ENCODE measurements around the gene ECHDC1. TPM values are rescaled to one million over a fixed set of nuclear protein-coding genes. Genes with fewer than 3 reads are reported as not detected.
A peak's percentile ranks its signal among the peaks of the same experiment; 100 is the strongest.

The ECHDC1 gene
- total and polyA plus RNA-seq, 2 experiments from 2014 or later: 60.8 to 75.6 TPM

- peaks cover 2% of the 10 kb centered on the region; the same call in 1 of the 2 replicates for H4K20me1 ChIP-seq (ENCODE audit: insufficient read depth)
- H3K4me2 ChIP-seq (ENCODE audit: unreplicated experiment): peak overlapping the region; percentile 89
- peak overlapping the region; percentile 97 for H3K9ac ChIP-seq
- DNase-seq: peak; percentile 79
- H2AFZ ChIP-seq: peak overlapping the region; percentile 89
- peaks cover 53% of the 10 kb centered on the region for H3K79me2 ChIP-seq (ENCODE audit: insufficient read depth)
- no peaks in the 10 kb centered on the region for H3K9me2 ChIP-seq (ENCODE audit: insufficient read depth)
- peaks cover 21% of the 10 kb centered on the region for H3K4me1 ChIP-seq (ENCODE audit: insufficient read depth)
- no peaks in the 10 kb centered on the region for H3K36me3 ChIP-seq (ENCODE audit: low read depth)
- H3K27me3 ChIP-seq (replicated peaks; ENCODE audit: insufficient read depth): no peaks in the 10 kb centered on the region
- peaks cover 5% of the 10 kb centered on the region; the same call in 1 of the 2 replicates for H3F3A ChIP-seq (ENCODE audit: insufficient read depth)
- no peak for TF ChIP-seq EZH2 (IDR thresholded peaks at IDR 0.05; ENCODE audit: insufficient read depth, poor library complexity, severe bottlenecking)
- TF ChIP-seq EZH2phosphoT487 (IDR thresholded peaks at IDR 0.05; ENCODE audit: insufficient read depth, low read depth): no peak
- WGBS, 2 experiments (ENCODE audit: low coverage in 1 of 2, low lambda C conversion rate in 2 of 2, missing lambda C conversion rate in 2 of 2): 1% methylated on average over 45 to 57 of the region's 64 CpGs
- peak overlapping the region; percentile 94 for H3K27ac ChIP-seq
- in situ Hi-C loops (cut with MboI): no loop called here
- H3K4me3 ChIP-seq: peak overlapping the region; percentile 90
- no peaks in the 10 kb centered on the region for H3K9me3 ChIP-seq (ENCODE audit: low read depth)
Measured at GRCh38 chr6:127266892-127267645, 76.3 kb downstream of the ECHDC1 start.

GRCh38 chr6:127266178-127266891 lies 77.1 kb downstream of the ECHDC1 start, which contains the start of gene RNF146:
TSS of gene RNF146 (plus strand) at chr6:127266864. CDS start at chr6:127280339, 13,475 bp downstream.
- no peaks in the 10 kb centered on the region for H3K27me3 ChIP-seq (replicated peaks; ENCODE audit: insufficient read depth)
- TF ChIP-seq EZH2 (IDR thresholded peaks at IDR 0.05; ENCODE audit: insufficient read depth, poor library complexity, severe bottlenecking): no peak
- TF ChIP-seq EZH2phosphoT487 (IDR thresholded peaks at IDR 0.05; ENCODE audit: insufficient read depth, low read depth): no peak
- peak; percentile 93 for DNase-seq
- H3K9me3 ChIP-seq (ENCODE audit: low read depth): no peaks in the 10 kb centered on the region
- no peaks in the 10 kb centered on the region for H3K36me3 ChIP-seq (ENCODE audit: low read depth)
- peak within 1 kb of the TSS; percentile 89 for H2AFZ ChIP-seq
- peaks cover 5% of the 10 kb centered on the region; the same call in 1 of the 2 replicates for H3F3A ChIP-seq (ENCODE audit: insufficient read depth)
- H3K79me2 ChIP-seq (ENCODE audit: insufficient read depth): peaks cover 46% of the 10 kb centered on the region
- H3K27ac ChIP-seq: peak within 1 kb of the TSS; percentile 94
- H4K20me1 ChIP-seq (ENCODE audit: insufficient read depth): no peaks in the 10 kb centered on the region
- H3K9ac ChIP-seq: peak within 1 kb of the TSS; percentile 97
- H3K9me2 ChIP-seq (ENCODE audit: insufficient read depth): no peaks in the 10 kb centered on the region
- H3K4me3 ChIP-seq: peak within 1 kb of the TSS; percentile 90
- H3K4me2 ChIP-seq (ENCODE audit: unreplicated experiment): peak within 1 kb of the TSS; percentile 89
- H3K4me1 ChIP-seq (ENCODE audit: insufficient read depth): peaks cover 21% of the 10 kb centered on the region
- in situ Hi-C loops (cut with MboI): no loop called here
- WGBS, 2 experiments (ENCODE audit: low coverage in 1 of 2, low lambda C conversion rate in 2 of 2, missing lambda C conversion rate in 2 of 2): 0 to 1% methylated on average over 30 to 40 of the region's 40 CpGs

GRCh38 chr6:127263481-127263880 lies 79.9 kb downstream of the ECHDC1 start:
- TF ChIP-seq EZH2 (IDR thresholded peaks at IDR 0.05; ENCODE audit: insufficient read depth, poor library complexity, severe bottlenecking): no peak
- peaks cover under 1% of the 10 kb centered on the region; the same call in 1 of the 2 replicates for H3K4me1 ChIP-seq (ENCODE audit: insufficient read depth)
- no peak overlapping the region for H3K4me3 ChIP-seq
- WGBS, 2 experiments (ENCODE audit: low coverage in 1 of 2, low lambda C conversion rate in 2 of 2, missing lambda C conversion rate in 2 of 2): 72 to 73% methylated on average over 4 of the region's 4 CpGs
- in situ Hi-C loops (cut with MboI): no loop called here
- no peaks in the 10 kb centered on the region for H3K9me2 ChIP-seq (ENCODE audit: insufficient read depth)
- H3F3A ChIP-seq (ENCODE audit: insufficient read depth): peaks cover 5% of the 10 kb centered on the region; the same call in 1 of the 2 replicates
- no peak overlapping the region for H3K4me2 ChIP-seq (ENCODE audit: unreplicated experiment)
- no peak overlapping the region for H3K27ac ChIP-seq
- H3K36me3 ChIP-seq (ENCODE audit: low read depth): no peaks in the 10 kb centered on the region
- DNase-seq: no peak
- H3K9ac ChIP-seq: no peak overlapping the region
- H3K9me3 ChIP-seq (ENCODE audit: low read depth): no peaks in the 10 kb centered on the region
- no peak overlapping the region for H2AFZ ChIP-seq
- H3K79me2 ChIP-seq (ENCODE audit: insufficient read depth): peaks cover 18% of the 10 kb centered on the region
- H3K27me3 ChIP-seq (replicated peaks; ENCODE audit: insufficient read depth): no peaks in the 10 kb centered on the region
- no peaks in the 10 kb centered on the region for H4K20me1 ChIP-seq (ENCODE audit: insufficient read depth)

DNA sequence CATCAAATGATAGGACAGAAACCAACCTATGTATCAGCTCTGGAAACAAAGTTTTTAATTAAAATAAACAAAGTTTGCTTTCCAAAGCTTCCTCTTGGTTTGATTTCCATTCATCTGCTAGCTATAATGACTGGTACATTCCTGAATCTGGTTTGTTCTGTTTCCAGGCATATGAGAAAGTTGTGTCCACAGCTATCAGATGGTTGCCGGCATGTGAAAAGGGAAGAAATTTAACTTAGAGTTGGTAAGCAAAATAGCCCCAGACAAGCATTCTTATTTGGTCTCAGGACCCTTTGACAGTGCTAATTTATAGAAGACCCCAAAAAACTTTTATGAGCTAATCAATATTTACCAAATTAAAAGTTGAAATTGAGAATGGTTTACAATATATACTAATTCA lies 80.5 kb downstream of the ECHDC1 start:
- 52 to 65% methylated on average over 1 of the region's 1 CpG for WGBS, 2 experiments (ENCODE audit: low coverage in 1 of 2, low lambda C conversion rate in 2 of 2, missing lambda C conversion rate in 2 of 2)
- no peaks in the 10 kb centered on the region for H3K27me3 ChIP-seq (replicated peaks; ENCODE audit: insufficient read depth)
- no peak overlapping the region for H3K4me2 ChIP-seq (ENCODE audit: unreplicated experiment)
- peaks cover 12% of the 10 kb centered on the region for H3K79me2 ChIP-seq (ENCODE audit: insufficient read depth)
- no peak for DNase-seq
- in situ Hi-C loops (cut with MboI): no loop called here
- H3K36me3 ChIP-seq (ENCODE audit: low read depth): no peaks in the 10 kb centered on the region
- H3K9ac ChIP-seq: no peak overlapping the region
- no peak overlapping the region for H2AFZ ChIP-seq
- TF ChIP-seq EZH2phosphoT487 (IDR thresholded peaks at IDR 0.05; ENCODE audit: insufficient read depth, low read depth) (no peak), EZH2 (IDR thresholded peaks at IDR 0.05; ENCODE audit: insufficient read depth, poor library complexity, severe bottlenecking) (no peak)
- H3K9me3 ChIP-seq (ENCODE audit: low read depth): no peaks in the 10 kb centered on the region
- H3K9me2 ChIP-seq (ENCODE audit: insufficient read depth): no peaks in the 10 kb centered on the region
- no peak overlapping the region for H3K4me3 ChIP-seq
- H3K4me1 ChIP-seq (ENCODE audit: insufficient read depth): no peaks in the 10 kb centered on the region
- H3K27ac ChIP-seq: no peak overlapping the region
- H4K20me1 ChIP-seq (ENCODE audit: insufficient read depth): no peaks in the 10 kb centered on the region
- peaks cover 4% of the 10 kb centered on the region; the same call in 1 of the 2 replicates for H3F3A ChIP-seq (ENCODE audit: insufficient read depth)

Data from GM23248 (cell line).